Heart left ventricle (tissue), 16 donors: ENCODE results near the gene GRIA3. TPM values are rescaled to one million over a fixed set of nuclear protein-coding genes. Genes with fewer than 3 reads are reported as not detected.

Source experiments
- ATAC-seq, 4 donors: fragments of 200-7000 bp; cut with Tn5 transposase; one replicate each; pipeline ENCODE4 v1.9.1; 2020 to 2022; ENCODE audit warnings: moderate library complexity in 4 of 4, mild to moderate bottlenecking in 3 of 4, moderate number of reproducible peaks in 1 of 4
- DNase-seq, 5 donors: peaks; one replicate each; pipeline ENCODE4 v3.0.0-alpha.2; 2020
- H3K27ac ChIP-seq, 12 donors: fragments of 200-600 bp; sonication (generic) in 4 of 12; one replicate each; pipeline versions ENCODE4 v1.5.0 to v1.8.0; 2016 to 2022; ENCODE audit warnings: mild to moderate bottlenecking in 2 of 12
- H3K27me3 ChIP-seq, 9 donors: fragments of 200-600 bp; sonication (generic) in 2 of 9; one replicate each; pipeline versions ENCODE4 v1.5.1 to v1.8.0; 2016 to 2022; ENCODE audit warnings: mild to moderate bottlenecking in 3 of 9
- H3K36me3 ChIP-seq, 9 donors: fragments of 200-600 bp; sonication (generic) in 2 of 9; one replicate each; pipeline versions ENCODE4 v1.5.0 to v1.8.0; 2018 to 2022; ENCODE audit warnings: mild to moderate bottlenecking in 2 of 9
- H3K4me1 ChIP-seq, 12 donors: fragments of 200-600 bp; sonication (generic) in 4 of 12; one replicate each; pipeline versions ENCODE4 v1.5.0 to v1.8.0; 2016 to 2022; ENCODE audit warnings: mild to moderate bottlenecking in 3 of 12
- H3K4me3 ChIP-seq, 12 donors: fragments of 200-600 bp; sonication (generic) in 4 of 12; one replicate each; pipeline versions ENCODE4 v1.5.0 to v1.8.0; 2017 to 2022; ENCODE audit warnings: mild to moderate bottlenecking in 9 of 12, moderate library complexity in 4 of 12
- H3K9me3 ChIP-seq, 12 donors: fragments of 200-600 bp; sonication (generic) in 4 of 12; one replicate each; pipeline versions ENCODE4 v1.5.0 to v1.8.0; 2016 to 2022; ENCODE audit warnings: mild to moderate bottlenecking in 1 of 12
- CTCF ChIP-seq, 12 donors: fragments of 200-600 bp; sonication (generic) in 4 of 12; IDR thresholded peaks; one replicate each; pipeline versions ENCODE4 v1.5.0 to v1.8.0; 2018 to 2022; ENCODE audit warnings: antibody characterized with exemption in 12 of 12, mild to moderate bottlenecking in 5 of 12
- POLR2A ChIP-seq, 2 donors: fragments of 450-650 bp; IDR thresholded peaks; one replicate each; pipeline ENCODE4 v1.6.1; 2017; ENCODE audit warnings: antibody characterized with exemption in 2 of 2, mild to moderate bottlenecking in 2 of 2, moderate library complexity in 2 of 2
- WGBS, 4 donors: extraction: QIAGEN DNeasy Blood & Tissue Kit in 2 of 4; methylation state at CpG; one replicate each; pipeline versions ENCODE4 v1.1.5 to v1.1.7; 2013 to 2018; 5-methylcytosine and 5-hydroxymethylcytosine counted together
- intact Hi-C, 10 donors: fragments of 100-400 bp; cut with DNase I; formaldehyde crosslinking; loops; one replicate each; pipeline versions ENCODE4 v1.11.1 to v1.14.2; 2022
- polyA plus RNA-seq, 2 donors: library from polyadenylated mRNA; stranded (reverse); fragments of 200-250 nt; gene quantifications; one replicate each; pipeline ENCODE4 v1.2.3, GENCODE V29; 2013
- total RNA-seq, 9 donors: library from RNA; depleted of rRNA in 2 of 9; stranded (reverse); fragments of >200 nt in 2 of 9; fragmentation: NEBNext Ultra II Directional in 3 of 9; extraction: Animal tissue kit (Norgen Biotek cat#: 25700) in 3 of 9; gene quantifications; one replicate each; pipeline versions ENCODE4 v1.1.0 to v1.2.4, GENCODE V29; 2016 to 2023
- donor health status: ischemic (EF 13 %, LVEDD 7.1; RV severe dilation, severe dysfunction).
- donor health status: healthy with polysubstance abuse.
- donor health status: DM: no; HTN: yes; CAD: no.
- donor health status: DM: no; HTN: no; CAD: no.
- donor health status: ischemic (EF 25% LVEDD 6.9; RV normal size, moderate dysfunction).
- donor health status: ischemic (EF 25% LVEDD 5.7; RV mildly dilated, moderate dysfunction).
- donor health status: healthy.
- donor health status: DM: yes; HTN: yes; CAD: no.
- donor health status: ischemic (EF 35%, LVEDD 5.7; RV mildly dilated, moderate dysfunction).
- donor health status: nonischemic (EF 11% LVEDD 7.7; RV severe dilation, severe dysfunction).
- donor health status: DM: yes; HTN: yes; CAD: no.
- donor health status: PGD.
- donor health status: ischemic (EF 29% LVEDD 5.4; RV normal size, mild dysfunction).
- donor health status: nonischemic (EF 23%, LVEDD 6.1; RV moderate dilation, normal function).

GRIA3 gene
- total and polyA plus RNA-seq, 11 donors: 0.07 to 12.9 (median 1.00) TPM

- Histone ChIP-seq H3K4me1 (no peaks in the 10 kb centered on the region), H3K27ac (no peak overlapping the region), H3K9me3 (no peaks in the 10 kb centered on the region), H3K27me3 (no peaks in the 10 kb centered on the region), H3K4me3 (no peak overlapping the region), H3K36me3 (no peaks in the 10 kb centered on the region)
- TF ChIP-seq POLR2A (IDR thresholded peaks at IDR 0.05) (no peak), CTCF (IDR thresholded peaks at IDR 0.05) (no peak)
- 57 to 82% (median 72%) methylated on average over 5 of the region's 5 CpGs for WGBS, 4 donors
- intact Hi-C loops: no loop called here
- ATAC-seq (no peak), DNase-seq (no peak)
These were observed 140.5 kb downstream of the GRIA3 start for GRCh38 chrX:123324625-123325024.

- intact Hi-C loops: no loop called here
- Histone ChIP-seq H3K9me3 (no peaks in the 10 kb centered on the region), H3K36me3 (no peaks in the 10 kb centered on the region), H3K4me1 (no peaks in the 10 kb centered on the region), H3K27me3 (no peaks in the 10 kb centered on the region), H3K4me3 (no peak overlapping the region), H3K27ac (no peak overlapping the region)
- no peak for ATAC-seq
- TF ChIP-seq CTCF (IDR thresholded peaks at IDR 0.05): no peak
- no peak for TF ChIP-seq POLR2A (IDR thresholded peaks at IDR 0.05)
- no peak for DNase-seq
These were observed 146.3 kb downstream of the GRIA3 start for GRCh38 chrX:123330229-123330942.

- TF ChIP-seq CTCF (IDR thresholded peaks at IDR 0.05): no peak
- TF ChIP-seq POLR2A (IDR thresholded peaks at IDR 0.05): no peak
- ATAC-seq (no peak), DNase-seq (no peak)
- Histone ChIP-seq H3K27ac (no peak overlapping the region), H3K36me3 (no peaks in the 10 kb centered on the region), H3K4me3 (no peak overlapping the region), H3K27me3 (no peaks in the 10 kb centered on the region), H3K9me3 (no peaks in the 10 kb centered on the region), H3K4me1 (no peaks in the 10 kb centered on the region)
- intact Hi-C loops: no loop called here
These were observed 147.3 kb downstream of the GRIA3 start for GRCh38 chrX:123331349-123331748.

- no peak for DNase-seq
- H3K27me3 ChIP-seq: no peaks in the 10 kb centered on the region
- H3K4me1 ChIP-seq: no peaks in the 10 kb centered on the region
- no peak overlapping the region for H3K4me3 ChIP-seq
- no peak for TF ChIP-seq CTCF (IDR thresholded peaks at IDR 0.05)
- no peak for TF ChIP-seq POLR2A (IDR thresholded peaks at IDR 0.05)
- ATAC-seq: no peak
- no peaks in the 10 kb centered on the region for H3K36me3 ChIP-seq
- no peaks in the 10 kb centered on the region for H3K9me3 ChIP-seq
- intact Hi-C loops: no loop called here
- 38 to 66% (median 52%) methylated on average over 1 of the region's 1 CpG for WGBS, 4 donors
- H3K27ac ChIP-seq: no peak overlapping the region
These were observed 147.8 kb downstream of the GRIA3 start for GRCh38 chrX:123331859-123332258.
